Stimulated activated CD8-positive, alpha-beta memory T cell treated with anti-CD3 and anti-CD28 coated beads, Interleukin-15, amount 100 ng/mL, for 24 hours (primary cell): ENCODE results near the gene PSTPIP1.

ENCODE experiments used
- DNase-seq: peaks from one replicate; pipeline ENCODE4 v3.0.0-alpha.2; 2020; ENCODE audit warnings: low read depth

PSTPIP1 gene

DNA sequence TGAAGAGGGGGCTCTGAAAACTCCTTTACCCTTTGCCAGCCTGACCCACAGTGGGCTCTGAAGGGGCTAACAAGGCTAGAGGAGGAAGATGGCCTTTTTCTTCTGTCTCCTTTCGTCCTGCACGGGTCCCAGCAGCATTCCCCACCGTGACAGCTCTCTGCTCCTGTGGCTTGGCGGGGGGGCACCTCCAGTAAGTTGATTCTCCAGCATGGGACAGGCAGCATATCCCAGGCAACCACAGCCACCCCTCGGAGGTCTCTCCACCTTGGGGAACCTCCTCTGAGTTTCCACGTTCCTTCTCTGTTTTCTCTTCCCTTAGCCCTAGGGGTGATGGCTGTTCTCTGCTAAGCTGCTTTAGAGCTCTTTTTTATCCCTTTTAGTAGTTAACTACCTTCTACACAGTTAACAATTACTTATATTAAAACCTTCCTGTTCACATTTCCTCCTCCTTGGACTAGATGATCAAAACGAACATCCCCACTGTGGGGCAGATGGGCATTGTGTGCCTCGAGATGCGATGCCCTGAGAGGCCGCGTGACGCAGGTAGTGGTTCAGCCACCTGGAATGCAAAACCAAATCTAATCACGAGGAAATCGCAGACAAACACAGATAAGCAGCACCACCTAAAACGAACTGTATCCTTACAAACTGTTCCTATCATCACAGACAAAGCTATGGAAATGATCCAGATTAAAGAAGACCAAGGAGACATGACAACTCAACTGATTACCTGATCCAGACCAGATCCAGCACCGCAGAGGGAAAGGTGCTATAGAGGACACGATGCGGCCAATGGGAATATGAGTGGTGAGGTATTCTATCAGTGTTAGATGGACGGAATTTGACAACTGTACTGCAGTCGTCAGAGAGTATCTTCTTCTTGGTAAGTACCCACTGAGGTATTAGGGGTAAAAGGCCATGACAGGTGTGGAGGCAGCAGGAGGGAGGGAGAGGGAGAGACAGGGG lies 48.3 kb downstream of the PSTPIP1 start:
- DNase-seq, result no peak

DNA sequence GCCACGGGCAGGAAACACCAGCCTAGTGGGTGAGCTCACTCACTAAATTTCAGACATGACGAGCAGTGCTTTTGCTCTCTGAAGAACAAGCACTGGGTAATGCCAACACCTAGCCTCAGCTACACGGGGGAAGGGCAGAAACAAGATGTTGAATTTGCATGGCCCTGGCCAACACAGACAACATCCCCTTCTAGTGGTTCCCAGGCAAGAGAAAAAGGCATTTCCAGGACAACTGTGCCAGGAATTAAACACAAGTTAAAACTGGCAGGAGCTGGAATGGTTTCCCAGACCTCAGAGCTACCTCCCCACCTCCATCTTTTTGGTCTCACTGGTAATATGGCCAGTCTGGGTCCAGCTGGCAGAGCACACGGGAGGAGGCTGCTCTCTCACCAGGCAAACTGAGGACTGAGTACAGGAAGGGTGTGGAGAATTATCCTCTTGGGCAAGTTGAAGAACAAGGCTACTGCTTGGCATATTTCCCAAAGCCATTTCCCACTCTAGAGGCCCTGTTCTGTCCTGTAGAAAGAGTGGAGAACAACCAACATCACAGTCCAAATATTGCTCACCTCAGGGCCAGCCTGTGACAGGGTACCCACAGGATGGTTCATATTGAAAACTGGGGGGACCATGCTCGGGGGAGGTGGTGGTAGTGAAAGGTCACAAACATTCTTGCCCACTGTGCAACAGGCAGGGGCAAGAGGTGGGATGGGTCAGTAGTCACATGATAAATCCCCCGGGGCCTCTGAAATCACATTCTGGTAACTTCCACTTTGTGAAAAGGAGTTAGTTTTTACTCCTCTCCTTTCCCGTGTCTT lies 49.5 kb downstream of the PSTPIP1 start:
- no peak for DNase-seq

DNA sequence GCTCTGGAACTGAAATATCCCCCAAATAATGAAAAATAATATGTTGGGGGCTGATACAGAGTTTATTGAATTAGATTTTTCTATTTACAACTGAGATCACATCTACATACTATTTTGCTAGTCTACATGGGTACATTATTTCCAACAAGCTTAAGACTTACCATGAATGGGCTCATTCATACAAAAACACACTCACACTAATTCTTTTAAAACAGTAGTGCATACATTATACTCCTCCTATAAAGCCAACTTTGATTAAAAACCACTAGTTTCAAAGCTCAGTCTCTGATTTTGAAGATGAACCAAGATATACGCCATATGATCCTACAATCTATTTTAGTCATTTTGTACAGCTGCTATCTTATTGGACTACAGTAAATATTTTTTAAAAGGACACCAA lies 51.1 kb downstream of the PSTPIP1 start:
- no peak for DNase-seq

DNA sequence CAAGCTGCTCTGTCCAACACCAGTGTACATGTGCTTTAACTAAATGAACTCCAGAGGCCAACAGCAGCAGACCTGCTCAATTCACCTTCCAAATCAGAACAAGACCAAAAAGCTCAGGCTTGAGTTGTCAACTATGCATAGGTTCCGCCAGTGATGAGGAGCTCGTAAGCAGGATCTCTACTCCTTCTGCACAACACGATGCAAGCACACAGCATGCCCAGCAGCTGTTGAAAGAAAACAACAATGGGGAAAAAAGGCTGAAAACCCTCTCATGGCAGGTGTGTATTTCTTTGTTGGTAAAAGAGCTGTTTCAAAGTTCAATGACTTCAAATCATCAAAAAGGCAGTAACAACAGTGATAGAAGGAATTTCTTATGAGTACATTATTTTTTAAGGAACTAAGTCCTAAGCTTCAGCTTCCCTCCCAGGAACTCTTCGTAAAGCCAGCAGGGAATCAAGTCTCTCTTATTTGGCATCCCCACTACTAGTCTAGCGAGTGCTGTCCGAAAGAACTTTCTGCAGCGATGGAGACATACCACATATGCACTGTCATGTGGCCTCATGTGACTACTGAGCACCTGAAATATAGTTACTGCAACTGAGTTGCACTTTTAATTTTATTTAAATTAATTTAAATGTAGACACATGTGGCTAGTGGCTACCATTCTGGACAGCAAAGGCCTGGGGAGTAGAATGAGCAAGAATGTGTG lies 51.9 kb downstream of the PSTPIP1 start:
- no peak for DNase-seq

DNA sequence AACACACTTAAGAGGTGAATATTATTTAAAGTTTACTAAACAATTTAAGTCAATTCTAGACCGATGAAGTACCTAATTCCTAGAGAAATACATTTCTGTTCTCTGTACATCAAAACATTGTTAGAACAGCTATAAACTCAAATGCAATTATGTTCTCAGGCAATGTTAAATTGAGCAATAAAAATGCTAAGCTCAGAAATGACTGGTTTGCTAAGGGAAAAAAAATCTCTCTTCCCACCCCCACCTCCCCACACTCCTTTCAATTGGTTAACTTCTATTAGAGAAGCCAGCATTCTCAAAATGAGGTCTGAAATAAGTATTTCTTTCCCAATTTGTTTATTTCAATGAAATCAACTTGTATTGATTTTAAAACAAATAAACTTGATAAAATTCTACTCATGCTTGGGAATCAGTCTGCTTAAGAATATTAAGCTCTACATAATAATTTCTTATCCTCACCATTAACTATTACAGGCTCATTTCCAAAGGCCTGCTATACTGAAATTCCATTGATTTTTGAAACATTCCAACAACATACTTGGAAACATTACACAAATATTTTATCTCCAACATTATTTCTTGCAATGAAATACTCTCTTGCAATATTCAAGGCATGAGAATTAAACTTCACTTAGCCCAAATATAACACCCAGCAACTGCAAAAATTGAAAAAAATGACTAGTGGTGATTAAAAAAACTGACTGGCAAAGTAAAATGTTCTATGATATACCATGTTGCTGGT lies 53.4 kb downstream of the PSTPIP1 start:
- no peak for DNase-seq

DNA sequence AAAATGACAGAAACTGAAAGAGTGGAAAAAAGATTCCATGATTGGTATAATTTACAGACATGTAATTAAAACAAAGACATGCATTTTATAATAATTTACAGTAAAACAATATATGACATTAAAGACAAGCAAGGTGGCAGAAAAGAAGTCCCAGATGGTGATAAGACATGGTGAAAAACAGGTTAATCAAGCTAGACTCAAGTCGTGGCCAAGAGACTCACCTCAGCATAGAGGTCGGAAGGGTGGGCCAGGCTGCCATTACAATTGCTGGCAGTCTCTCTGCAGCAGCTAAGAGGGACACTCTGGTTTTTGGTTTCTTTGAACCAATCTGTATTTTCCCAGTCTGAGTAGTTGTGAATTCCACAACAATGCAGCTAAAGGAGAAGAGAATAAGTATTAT lies 57.6 kb downstream of the PSTPIP1 start:
- DNase-seq, result no peak

DNA sequence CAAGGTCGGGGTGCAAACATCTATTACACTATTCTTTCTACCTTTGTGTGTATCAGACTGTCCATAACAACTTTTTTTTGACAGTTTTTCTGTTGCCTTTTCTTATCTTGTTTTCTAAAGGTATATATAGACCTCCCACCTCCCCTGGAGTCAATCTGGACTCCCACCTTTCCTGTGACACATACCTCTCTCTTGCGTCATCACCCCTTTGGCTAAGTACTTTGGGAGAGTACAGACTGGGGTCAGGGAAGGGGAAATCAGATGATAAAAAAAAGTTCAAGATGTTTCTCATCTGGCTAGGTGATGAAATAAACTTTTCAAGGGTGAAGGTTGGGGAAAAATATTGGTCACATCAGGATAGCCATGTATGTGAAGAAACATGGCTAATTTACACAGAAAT lies 58.8 kb downstream of the PSTPIP1 start:
- no peak for DNase-seq

DNA sequence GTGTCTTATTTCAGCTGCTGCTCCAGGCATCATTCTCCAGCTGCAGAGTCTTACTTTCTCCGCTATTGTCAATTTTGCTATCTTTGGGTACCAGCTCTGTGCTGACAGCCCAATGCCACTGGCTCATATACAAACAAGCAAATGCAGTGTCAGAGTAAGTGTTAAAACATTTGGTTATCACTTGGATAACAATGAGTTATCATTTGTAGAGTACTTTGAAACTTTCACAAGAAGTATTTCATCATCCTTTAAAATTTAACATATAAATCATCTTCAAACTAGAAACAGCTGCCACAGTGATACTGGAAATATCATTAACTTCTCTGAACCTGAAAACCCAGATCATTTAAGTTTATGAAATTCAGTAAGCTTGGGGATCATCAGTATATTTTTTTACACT lies 62.1 kb downstream of the PSTPIP1 start:
- DNase-seq, result no peak

DNA sequence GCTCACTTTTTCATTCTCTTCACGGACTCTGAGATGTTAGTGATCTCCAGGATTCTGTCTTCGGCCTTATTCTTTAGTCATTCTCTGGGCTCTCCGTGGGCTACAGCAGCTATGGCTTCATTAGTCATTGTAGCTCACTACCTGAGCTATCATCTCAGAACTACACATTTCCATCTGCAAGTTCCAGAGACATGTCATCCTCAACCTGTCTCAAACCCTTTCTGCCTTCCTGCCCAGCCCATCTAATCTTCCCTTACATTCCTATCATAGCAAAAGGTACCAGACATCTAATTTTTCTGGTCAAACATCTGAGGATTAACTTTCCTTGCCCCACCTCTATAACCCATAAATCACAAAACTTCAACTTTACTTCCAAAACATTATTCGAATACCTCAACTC lies 62.8 kb downstream of the PSTPIP1 start:
- DNase-seq, result no peak

DNA sequence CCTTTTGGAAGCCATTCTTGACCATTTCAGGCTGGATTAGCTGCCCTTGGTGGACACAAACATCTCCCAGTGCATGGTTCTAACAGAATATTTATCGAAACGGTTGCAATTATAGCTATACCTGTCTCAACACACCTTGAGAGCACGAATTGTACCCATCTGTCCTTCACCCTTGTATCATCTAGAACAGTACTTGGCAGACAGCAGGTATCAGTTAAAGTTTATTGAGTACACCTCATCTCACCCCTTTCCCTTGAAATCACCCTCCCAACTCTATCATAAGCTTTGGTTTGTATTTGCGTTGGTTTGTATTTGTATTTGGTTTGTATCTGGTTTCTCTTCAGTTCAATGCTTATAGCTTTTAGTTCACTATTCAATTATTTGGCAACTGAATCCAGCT lies 63.5 kb downstream of the PSTPIP1 start:
- no peak for DNase-seq

DNA sequence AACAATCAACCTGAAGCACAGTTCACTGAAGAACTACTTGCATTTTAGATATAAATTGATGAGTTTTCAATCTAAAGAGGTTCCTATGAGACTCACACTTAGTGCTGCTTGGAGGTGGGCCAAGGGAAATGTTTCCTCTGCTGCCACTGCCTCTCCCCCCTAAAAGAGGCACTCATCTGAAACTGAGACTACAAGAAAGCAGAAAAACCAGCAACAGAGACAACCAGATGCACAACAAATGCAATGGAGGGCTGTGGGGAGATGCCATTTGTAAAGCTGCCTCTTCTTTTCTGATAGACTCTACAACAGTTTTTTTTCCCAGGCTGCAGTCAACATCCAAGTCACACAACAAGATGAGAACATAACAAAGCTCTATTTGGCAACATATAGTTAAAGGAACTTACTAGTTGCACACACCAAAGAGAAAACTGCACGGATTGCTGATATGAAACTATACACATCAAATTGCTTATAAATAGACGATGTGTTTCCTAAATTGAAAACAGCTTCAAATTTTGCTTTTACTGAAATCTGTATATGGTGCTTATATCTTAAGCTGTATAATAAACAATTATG lies 64.9 kb downstream of the PSTPIP1 start:
- no peak for DNase-seq

DNA sequence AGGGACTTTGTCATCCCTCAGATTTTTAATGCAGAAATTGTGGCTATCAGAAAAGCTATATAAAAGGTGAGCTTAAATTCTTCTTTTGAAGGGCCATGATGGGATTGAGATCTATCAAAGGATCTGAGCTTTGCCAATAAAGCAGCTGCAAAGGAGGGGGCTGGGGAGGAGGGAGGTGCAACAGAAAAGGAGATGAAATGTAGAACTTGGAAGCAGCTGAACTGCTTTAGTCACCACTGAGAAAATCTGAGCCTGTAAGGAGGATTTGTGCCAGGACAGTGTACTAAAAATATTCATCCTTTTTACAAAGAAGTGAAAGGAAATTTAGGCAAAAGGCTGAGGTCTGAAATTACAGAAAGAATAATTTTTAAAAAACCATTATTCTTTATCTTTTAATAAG lies 65.6 kb downstream of the PSTPIP1 start:
- DNase-seq, result no peak

DNA sequence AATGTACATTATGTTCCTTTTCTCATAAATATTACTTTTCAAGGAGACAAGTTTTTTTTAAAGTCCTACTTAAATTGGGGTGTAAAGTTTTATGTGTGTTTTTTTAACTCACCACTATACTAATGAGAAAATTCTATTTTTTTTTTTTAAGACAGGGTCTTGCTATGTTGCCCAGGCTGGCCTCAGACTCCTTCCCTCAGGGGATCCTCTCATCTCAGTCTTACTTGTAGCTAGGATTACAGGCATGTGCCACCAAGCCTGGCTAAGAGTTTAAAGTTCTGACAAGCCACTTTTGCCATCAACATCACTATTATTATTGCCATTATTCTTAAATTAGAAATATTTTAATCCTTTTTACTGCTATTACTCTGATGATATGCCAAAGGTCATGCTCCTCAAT lies 68.3 kb downstream of the PSTPIP1 start:
- DNase-seq, result no peak

DNA sequence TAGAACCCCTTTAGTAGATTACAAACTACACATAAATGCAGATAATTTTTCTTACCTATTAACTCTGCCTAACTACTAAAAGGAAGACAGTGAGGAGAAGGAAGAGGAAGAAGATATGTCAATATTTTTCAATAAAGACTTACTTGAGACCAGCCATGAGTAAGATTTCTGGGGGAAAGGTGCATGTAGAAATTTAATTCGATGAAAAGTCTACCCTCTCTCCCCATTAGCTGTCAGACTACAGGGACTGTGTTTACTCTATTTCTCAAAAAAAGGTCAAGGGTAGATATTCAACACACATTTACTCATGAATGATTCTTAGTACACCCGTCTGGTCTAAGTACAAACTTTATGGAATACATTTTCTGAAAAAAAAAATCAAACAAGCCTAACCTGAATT lies 69.1 kb downstream of the PSTPIP1 start:
- no peak for DNase-seq

DNA sequence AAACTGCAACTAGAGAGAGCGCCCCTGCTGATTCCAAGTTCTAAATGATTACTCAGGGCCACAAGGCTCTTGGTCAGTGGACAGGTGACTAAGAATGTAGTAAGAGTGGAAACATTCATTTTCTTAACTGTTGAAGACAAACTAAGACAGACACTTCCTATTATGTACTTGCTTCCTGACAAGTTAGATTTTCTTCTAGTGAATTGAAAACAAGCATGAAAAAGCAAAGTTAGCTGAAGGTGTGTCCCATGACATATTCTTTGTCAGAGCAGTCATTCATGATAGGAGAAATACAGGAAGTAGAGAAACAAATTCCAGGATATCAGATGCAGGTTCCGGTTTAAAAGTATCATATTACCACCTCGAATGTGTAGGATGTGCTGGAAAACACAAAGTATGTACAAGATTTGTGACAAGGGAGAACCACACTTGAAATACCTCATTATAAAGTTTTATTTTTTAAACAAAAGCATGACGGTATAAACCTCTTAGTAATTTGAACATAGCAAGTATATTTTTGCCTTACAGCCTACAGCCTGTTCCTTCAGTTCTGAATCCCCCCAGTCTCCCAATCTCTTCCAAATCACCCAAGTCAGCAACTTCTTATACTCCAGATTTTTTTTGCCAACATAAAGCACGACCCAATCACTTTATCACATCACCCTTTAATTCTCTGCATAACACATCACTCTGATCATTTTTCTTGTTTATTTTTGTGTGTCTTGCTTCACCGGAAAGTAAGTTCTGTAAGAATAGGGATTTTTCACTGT lies 69.8 kb downstream of the PSTPIP1 start:
- DNase-seq, result no peak

DNA sequence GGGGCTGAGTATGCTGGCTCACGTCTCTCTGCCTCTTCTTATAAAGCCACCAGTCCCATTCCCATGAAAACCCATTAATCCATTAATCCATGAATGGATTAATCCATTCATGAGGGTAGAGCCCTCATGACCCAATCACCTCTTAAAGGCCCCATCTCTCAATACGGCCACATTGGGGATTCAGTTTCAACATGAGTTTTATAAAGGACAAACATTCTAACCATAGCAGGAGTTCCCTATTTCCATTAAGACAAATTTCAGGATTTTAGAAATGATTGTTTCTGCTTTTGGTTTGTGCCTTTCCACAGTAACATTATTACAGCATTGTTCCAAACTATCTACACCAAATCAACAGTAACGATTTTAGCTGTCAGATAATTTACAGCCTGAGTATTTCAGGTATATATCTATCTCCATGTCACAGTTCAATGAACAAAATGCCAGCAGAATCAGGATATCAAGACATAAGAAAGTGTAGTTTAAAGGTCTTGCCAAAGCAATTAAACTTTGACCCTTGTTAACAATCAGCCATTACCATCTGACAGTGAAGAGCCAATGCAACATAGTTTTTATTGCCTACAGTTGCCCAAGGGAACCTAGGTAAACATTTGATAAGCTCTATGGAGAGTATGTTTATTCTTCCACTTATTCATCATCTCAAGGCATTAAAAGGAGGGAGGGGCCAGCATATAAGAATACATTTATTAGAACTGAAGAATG lies 72.2 kb downstream of the PSTPIP1 start:
- no peak for DNase-seq

DNA sequence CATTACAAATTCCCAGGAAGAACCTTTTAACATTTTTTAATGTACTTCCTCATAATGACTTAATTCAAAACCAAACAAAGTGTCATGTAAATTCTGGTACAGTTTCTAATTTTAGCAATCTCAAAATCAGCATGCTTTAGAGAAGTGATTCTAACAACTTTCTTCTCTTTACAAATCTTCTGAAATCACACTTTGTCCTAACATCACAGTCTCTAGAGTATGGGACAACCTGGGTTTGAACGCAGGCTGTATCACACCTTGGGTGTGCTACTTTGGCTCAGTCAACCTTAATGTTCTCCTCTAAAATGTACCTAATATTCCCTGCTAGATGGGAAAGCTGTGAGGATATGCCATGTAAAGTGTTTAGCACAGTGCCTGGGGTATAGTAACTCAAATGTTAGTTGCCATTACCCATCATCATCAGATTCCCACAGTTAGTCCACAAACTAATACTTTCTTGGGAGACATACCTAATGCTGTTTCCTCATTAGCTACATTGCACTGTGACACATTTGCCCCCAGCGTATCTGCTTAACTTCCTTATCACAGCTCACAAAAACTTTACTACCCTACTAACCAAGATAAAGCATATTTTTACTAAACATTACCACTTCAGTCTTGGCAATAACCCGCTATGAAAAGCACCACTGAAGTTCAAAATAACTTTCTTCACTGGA lies 72.9 kb downstream of the PSTPIP1 start:
- DNase-seq, result no peak

DNA sequence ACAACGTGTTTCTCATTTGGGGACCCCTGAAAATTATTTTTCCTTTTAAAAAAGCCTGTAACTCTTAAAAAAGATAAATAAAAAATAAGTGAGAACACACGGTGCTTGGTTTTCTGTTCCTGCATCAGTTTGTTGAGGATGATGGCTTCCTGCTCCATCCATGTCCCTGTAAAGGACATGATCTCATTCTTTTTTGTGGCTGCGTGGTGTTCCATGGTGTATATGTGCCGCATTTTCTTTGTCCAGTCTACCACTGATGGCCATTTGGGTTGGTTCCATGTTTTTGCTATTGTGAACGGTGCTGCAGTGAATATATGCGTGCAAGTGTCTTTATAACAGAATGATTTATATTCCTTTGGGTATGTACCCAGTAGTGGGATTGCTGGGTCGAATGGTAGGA lies 73.7 kb downstream of the PSTPIP1 start:
- no peak for DNase-seq

DNA sequence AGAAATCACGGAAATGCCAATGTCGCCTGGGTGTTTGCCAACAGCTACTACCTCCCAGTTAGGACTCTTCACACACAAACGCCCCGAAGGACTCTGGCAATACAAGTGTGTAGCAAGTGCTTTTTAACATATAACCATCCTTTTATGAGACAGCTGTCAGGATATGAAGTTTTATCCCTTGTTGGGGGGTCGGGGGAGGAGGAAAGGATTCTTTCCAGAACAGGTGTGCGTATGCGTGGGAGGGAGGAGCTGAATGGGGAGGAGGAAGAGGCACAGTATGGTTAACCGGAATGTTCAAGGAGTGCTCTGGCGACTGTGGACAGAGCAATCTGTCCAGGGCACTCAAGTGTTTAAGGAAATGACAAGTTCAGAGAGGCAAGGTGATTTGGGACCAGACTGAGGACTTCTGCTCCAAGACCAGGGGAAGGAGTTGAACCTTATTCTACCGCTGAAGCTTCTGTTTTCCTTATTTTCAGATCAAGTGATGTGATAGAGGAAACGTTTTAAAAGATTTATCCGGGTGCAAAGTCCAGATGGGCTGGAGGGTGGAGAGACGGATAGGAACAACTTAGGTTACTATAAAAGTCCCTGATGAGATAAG lies 74.7 kb downstream of the PSTPIP1 start:
- DNase-seq, result no peak
